Muscle layer of duodenum (tissue), 2 donors: ENCODE results near the gene PSMA6.
"Not testable (repeated sequence)": the region's sequence is repeated elsewhere in the genome, so short reads cannot be mapped to it uniquely, and the experiment has no call there.

Experiments
- H3K27ac ChIP-seq: one replicate; pipeline ENCODE4 v1.7.0; 2013; ENCODE audit warnings: mild to moderate bottlenecking, low read length
- H3K27me3 ChIP-seq: one replicate; pipeline ENCODE4 v1.7.0; 2013; ENCODE audit warnings: low read depth, mild to moderate bottlenecking, control low read depth, low read length
- H3K36me3 ChIP-seq, 2 donors: one replicate each; pipeline ENCODE4 v1.7.0; 2013; ENCODE audit warnings: low read length in 2 of 2, control low read depth in 1 of 2, mild to moderate bottlenecking in 1 of 2; ENCODE audit not compliant: insufficient read depth in 2 of 2, control insufficient read depth in 1 of 2
- H3K4me1 ChIP-seq, 2 donors: one replicate each; pipeline ENCODE4 v1.7.0; 2013; ENCODE audit warnings: low read length in 2 of 2, mild to moderate bottlenecking in 2 of 2, control low read depth in 1 of 2, moderate library complexity in 1 of 2; ENCODE audit not compliant: insufficient read depth in 2 of 2, control insufficient read depth in 1 of 2
- H3K4me3 ChIP-seq, 2 donors: one replicate each; pipeline ENCODE4 v1.7.0; 2013; ENCODE audit warnings: low read length in 2 of 2, low read depth in 1 of 2, mild to moderate bottlenecking in 1 of 2
- H3K9me3 ChIP-seq, 2 donors: one replicate each; pipeline ENCODE4 v1.7.0; 2013; ENCODE audit warnings: low read length in 2 of 2, control low read depth in 1 of 2, mild to moderate bottlenecking in 1 of 2; ENCODE audit not compliant: control insufficient read depth in 1 of 2
- donor health status: healthy.

PSMA6 gene

DNA sequence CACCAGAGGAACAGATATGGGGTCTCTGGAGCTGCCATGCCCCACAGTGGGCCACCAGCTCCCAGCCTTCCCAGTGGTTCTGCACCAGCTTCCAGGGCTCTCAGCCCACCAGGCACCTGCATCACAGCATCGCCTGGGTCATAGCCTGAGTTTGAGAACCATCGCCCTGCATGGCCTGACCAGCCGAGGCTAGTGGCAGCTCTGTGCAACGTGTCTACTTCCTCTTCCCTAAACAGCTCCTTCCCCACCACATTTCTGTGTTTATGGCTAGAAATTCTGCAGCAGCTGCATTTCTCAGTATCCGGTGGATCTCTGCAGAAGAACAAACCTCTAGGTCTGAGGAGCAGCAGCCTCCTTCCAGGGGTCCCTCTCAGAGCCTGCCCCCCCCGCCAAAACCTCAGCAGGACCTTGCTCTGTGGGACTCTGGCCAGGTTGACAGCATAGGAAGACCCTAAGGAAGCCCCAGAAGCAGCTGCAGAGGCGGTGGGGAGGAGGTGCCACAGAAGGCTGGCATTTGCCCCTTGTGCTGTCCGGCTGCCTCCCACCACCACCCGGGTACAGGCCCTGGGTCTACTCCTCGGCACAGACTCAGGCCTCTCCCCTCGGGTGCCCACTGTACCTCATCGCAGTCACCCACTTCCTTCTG is 47.7 kb downstream of the PSMA6 start:
- Histone ChIP-seq H3K36me3 (no peaks in the 10 kb centered on the region), H3K4me1 (peaks cover 36 to 53% of the 10 kb centered on the region in 2 donors), H3K27me3 (no peaks in the 10 kb centered on the region), H3K4me3 (no peak overlapping the region), H3K27ac (no peak overlapping the region), H3K9me3 (no peaks in the 10 kb centered on the region)

- Histone ChIP-seq H3K27me3 (no peaks in the 10 kb centered on the region), H3K9me3 (no peaks in the 10 kb centered on the region), H3K36me3 (no peaks in the 10 kb centered on the region), H3K4me1 (peaks cover 36 to 48% of the 10 kb centered on the region in 2 donors), H3K4me3 (no peak overlapping the region), H3K27ac (peak overlapping the region; percentile 87)
Observed at GRCh38 chr14:35340616-35341453, 48.7 kb downstream of the PSMA6 start.

DNA sequence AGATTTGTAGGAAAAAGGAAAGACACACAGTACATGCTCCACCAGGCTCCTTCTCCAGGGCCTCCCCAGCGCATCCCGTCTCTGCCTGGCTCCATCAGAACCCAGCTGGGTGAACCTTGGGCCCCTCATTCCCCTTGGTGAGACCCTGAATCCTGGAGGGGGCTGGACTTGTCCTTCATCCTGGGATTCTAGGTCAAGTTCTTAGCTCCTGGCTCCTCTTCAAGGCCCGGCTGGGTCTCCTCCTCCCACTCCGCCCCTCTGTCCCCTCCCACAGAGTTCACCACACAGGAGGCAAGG is 49.2 kb downstream of the PSMA6 start:
- peak overlapping the region; percentile 87 for H3K27ac ChIP-seq
- no peaks in the 10 kb centered on the region for H3K27me3 ChIP-seq
- peaks cover 36 to 43% of the 10 kb centered on the region in 2 donors for H3K4me1 ChIP-seq
- no peak overlapping the region for H3K4me3 ChIP-seq
- no peaks in the 10 kb centered on the region for H3K36me3 ChIP-seq
- H3K9me3 ChIP-seq = no peaks in the 10 kb centered on the region

DNA sequence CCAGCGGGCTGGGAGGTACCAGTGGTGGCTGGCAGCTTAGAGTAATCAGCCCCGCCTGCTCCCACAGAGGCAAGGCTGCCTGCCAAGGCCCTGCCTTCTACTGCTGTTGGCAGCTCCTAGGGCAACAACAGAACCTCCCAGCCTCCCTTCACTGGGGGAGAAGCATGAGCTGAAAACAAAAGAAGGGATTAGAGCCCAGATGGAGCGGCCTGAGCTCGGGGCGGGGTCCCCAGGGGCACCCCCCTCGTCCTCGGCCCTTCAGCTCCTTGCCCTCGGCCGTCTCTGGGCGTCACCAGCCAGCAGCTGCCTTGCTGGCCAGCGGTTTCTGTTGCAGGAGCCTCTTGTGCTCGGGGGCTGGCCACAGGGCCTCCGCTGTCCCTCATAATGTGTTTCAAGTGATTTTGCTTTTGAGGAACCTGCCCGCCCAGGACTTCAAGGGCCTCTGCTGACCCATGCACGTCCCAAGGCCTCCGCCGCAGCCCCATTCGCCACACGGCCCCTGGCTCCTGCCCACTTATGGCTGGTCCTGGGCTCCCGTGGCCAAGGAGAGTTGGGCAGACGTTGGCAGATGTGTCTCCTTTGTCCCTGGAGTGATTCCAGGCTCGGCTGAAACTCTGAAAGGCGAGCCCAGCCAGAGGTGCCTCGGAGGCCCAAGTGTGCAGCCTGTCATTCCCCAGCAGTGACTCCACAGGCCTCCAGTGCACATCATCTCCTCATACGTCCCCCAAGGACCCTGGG is 49.7 kb downstream of the PSMA6 start:
- H3K4me1 ChIP-seq = peaks cover 35 to 38% of the 10 kb centered on the region in 2 donors
- H3K9me3 ChIP-seq = no peaks in the 10 kb centered on the region
- H3K27me3 ChIP-seq = no peaks in the 10 kb centered on the region
- peak overlapping the region; percentile 87 for H3K27ac ChIP-seq
- peak overlapping the region; percentile 13 to 50 for H3K4me3 ChIP-seq
- H3K36me3 ChIP-seq = no peaks in the 10 kb centered on the region

DNA sequence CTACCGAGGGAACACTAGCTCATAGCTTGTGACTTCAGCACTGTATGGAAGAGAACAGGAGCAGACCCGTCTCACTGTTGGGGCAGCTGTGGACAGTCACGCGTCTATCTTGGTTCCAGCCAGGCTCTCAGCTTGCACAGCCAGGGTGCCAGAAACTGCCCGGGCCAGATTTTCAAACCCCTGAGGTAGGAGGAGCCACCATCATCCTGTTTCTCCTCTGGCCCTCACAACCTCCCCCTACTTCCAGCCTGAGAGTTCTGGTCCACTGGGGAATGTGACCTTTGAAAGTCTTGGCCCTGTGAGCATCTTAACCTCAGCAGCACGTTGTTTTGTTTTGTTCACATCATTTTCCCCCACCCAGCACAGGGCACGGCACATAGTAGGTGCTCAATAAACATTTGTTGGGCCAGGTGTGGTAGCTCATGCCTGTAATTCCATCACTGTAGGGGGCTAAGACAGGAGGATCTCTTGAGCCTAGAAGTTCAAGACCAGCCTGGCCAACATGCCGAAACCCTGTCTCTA is 50.4 kb downstream of the PSMA6 start:
- peak overlapping the region; percentile 87 for H3K27ac ChIP-seq
- H3K27me3 ChIP-seq = no peaks in the 10 kb centered on the region
- peak overlapping the region; percentile 13 to 50 for H3K4me3 ChIP-seq
- no peaks in the 10 kb centered on the region for H3K36me3 ChIP-seq
- no peaks in the 10 kb centered on the region for H3K9me3 ChIP-seq
- peaks cover 29 to 32% of the 10 kb centered on the region in 2 donors for H3K4me1 ChIP-seq

GRCh38 chr14:35343702-35344101 is 51.5 kb downstream of the PSMA6 start:
- Histone ChIP-seq H3K9me3 (no peaks in the 10 kb centered on the region), H3K4me3 (no peak overlapping the region), H3K27ac (peak overlapping the region; percentile 27), H3K27me3 (no peaks in the 10 kb centered on the region), H3K4me1 (peaks cover 24 to 27% of the 10 kb centered on the region in 2 donors), H3K36me3 (no peaks in the 10 kb centered on the region)

DNA sequence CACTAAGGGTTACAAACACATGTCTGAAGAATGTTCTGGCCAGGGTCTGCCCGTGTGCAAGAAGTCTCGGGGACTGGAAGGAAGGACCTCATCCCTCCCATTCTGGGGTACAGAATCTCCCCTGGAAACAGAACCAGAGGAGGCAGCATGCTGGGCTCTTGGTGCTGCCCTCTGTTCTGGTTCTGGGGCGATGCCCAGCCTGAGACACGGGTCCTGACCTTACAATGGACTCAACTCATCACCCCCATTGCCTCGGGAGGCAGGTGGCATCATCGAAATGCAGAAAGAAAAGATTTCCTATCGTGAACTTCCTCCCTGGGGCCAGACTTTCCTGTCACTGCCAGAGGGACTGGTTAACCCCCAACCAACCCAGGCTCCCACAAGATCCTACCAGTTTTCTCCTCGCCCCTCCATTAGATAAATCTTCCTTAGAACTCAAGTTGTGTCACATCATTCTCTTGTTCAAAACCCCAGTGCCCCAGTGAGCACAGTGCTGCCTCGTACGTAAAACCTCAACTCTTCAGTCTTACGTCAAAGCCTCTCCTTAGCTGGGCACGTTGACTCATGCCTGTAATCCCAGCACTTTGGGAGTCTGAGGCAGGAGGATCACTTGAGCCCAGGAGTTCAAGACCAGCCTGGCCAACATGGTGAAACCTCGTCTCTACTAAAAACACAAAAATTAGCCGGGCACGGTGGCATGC is 52.1 kb downstream of the PSMA6 start:
- no peaks in the 10 kb centered on the region for H3K36me3 ChIP-seq
- no peaks in the 10 kb centered on the region for H3K27me3 ChIP-seq
- no peaks in the 10 kb centered on the region for H3K9me3 ChIP-seq
- peak overlapping the region; percentile 27 for H3K27ac ChIP-seq
- no peak overlapping the region for H3K4me3 ChIP-seq
- H3K4me1 ChIP-seq = peaks cover 24 to 27% of the 10 kb centered on the region in 2 donors

- Histone ChIP-seq H3K4me1 (peaks cover 12 to 14% of the 10 kb centered on the region in 2 donors), H3K9me3 (no peaks in the 10 kb centered on the region), H3K27ac (no peak overlapping the region), H3K4me3 (no peak overlapping the region), H3K36me3 (no peaks in the 10 kb centered on the region), H3K27me3 (no peaks in the 10 kb centered on the region)
Observed at GRCh38 chr14:35346738-35347322, 54.6 kb downstream of the PSMA6 start.

- H3K4me1 ChIP-seq = peaks cover 6 to 7% of the 10 kb centered on the region in 2 donors
- H3K27me3 ChIP-seq = no peaks in the 10 kb centered on the region
- H3K9me3 ChIP-seq = no peaks in the 10 kb centered on the region
- no peaks in the 10 kb centered on the region for H3K36me3 ChIP-seq
- H3K27ac ChIP-seq = no peak overlapping the region
- H3K4me3 ChIP-seq = no peak overlapping the region
Observed at GRCh38 chr14:35347323-35348043, 55.3 kb downstream of the PSMA6 start.

DNA sequence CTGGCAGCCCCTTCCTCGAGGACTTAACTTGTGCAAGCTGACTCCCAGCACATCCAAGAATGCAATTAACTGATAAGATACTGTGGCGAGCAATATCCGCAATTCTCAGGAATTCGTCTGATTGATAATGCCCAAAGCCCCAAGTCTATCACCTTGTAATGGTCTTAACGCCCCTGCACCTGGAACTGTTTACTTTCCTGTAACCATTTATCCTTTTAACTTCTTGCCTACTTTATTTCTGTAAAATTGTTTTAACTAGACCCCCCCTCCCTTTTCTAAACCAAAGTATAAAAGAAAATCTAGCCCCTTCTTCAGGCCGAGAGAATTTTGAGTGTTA is 55.8 kb downstream of the PSMA6 start:
- not testable (repeated sequence) for H3K27me3 ChIP-seq, H3K4me1 ChIP-seq, H3K9me3 ChIP-seq, H3K27ac ChIP-seq, H3K36me3 ChIP-seq, H3K4me3 ChIP-seq
